Dedifferentiated amniotic fluid mesenchymal stem cell (primary cell): ENCODE measurements around the gene COL18A1.

ENCODE experiments used
- DNase-seq: peaks from one replicate; pipeline ENCODE4 v3.0.0-alpha.2; 2016; ENCODE audit errors: extremely low spot score

COL18A1 gene

GRCh38 chr21:45414396-45415187 is 9.6 kb downstream of the COL18A1 start:
- no peak for DNase-seq

GRCh38 chr21:45415188-45415942 is 10.4 kb downstream of the COL18A1 start:
- no peak for DNase-seq

DNA sequence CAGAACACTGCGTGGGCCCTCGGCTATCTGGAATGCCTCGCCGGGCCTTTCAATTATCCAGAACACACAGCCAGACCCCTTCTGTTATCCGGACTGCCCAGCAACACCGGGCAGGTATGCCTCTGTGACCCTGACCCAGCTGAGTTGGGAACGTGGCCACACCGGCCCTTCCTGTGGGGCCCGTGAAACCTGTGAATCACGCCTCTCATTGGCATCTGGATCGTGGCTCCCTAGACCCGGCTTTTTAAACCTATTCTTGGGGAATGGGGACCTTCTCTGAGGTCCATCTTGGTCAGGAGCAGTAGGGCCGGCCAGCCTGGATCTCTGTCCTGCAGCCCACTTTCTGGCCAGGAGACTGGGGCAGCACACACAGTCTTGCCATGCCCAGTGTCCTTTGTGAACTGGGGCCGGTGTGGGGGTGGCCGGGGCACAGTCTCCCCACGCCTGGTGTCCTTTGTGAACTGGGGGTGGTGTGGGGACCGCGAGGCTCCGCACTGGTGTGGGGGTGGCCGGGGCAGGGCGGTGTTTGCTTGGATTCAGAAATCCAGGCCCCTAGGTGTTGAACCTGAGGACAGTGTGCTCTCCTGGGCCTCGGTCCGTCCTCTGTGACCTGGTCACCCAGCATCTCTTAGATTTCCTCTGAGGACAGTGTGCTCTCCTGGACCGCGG is 11.1 kb downstream of the COL18A1 start:
- DNase-seq: no peak

GRCh38 chr21:45416620-45417019 is 11.7 kb downstream of the COL18A1 start:
- DNase-seq: no peak

GRCh38 chr21:45417256-45417950 is 12.4 kb downstream of the COL18A1 start:
- no peak for DNase-seq

DNA sequence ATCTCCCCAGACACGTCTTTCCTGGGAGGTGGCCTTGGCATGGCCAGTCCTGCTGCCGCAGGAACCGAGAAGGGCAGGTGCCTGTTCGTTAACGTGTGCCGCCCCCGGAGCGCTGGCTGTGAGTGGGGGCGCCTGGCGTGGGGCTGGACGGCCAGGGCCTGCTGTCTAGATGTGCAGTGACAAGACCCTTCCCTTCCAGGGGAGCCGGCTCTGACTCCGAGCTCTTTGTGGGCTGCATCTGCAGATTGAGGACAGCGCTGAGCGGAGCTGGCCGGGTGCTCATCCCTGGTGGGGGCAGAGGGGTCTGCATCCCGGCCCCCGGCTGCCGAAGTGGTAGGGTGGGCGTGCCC is 13.0 kb downstream of the COL18A1 start:
- DNase-seq: no peak

GRCh38 chr21:45418301-45419071 is 13.5 kb downstream of the COL18A1 start:
- DNase-seq: no peak

- DNase-seq: no peak
These were observed 14.2 kb downstream of the COL18A1 start for GRCh38 chr21:45419162-45419561.

- DNase-seq: no peak
These were observed 15.4 kb downstream of the COL18A1 start for GRCh38 chr21:45420061-45421041.

DNA sequence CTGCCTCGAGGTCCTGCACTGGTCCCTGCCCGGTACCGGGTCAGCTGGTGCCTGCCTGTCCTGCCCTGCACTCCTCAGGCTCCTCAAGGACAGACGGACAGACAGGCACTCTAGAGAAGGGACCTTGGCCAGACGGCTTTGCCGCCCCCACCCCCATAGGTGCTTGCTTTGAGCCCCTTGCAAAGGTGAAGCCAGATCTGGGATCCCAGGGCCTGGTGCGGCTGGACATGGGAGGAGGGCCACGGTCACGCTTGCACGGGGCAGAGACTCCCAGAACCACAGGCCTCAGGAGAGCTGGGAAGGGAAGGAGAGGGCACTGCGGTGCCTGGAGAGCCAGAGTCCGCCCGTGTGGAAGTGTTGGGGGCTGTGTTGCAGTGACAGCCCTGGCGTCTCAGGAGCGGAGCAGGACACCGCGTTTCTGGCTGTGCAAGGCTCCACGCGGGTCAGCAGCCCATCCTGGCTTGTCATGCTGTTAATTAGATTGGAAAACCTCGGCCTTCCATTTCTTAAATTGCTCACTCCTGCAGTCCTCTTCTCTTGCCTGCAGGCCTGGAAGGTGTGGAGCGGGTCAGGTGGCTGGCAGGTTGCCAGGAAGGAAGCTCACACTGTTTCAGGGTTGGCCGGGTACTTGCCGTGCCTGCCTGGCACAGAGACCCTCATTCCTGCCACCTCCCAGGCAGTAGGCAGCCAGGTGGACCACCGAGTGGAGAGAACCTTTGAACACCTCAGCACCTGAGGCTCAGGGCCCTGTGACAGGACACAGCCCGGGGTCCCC is 16.3 kb downstream of the COL18A1 start:
- no peak for DNase-seq

DNA sequence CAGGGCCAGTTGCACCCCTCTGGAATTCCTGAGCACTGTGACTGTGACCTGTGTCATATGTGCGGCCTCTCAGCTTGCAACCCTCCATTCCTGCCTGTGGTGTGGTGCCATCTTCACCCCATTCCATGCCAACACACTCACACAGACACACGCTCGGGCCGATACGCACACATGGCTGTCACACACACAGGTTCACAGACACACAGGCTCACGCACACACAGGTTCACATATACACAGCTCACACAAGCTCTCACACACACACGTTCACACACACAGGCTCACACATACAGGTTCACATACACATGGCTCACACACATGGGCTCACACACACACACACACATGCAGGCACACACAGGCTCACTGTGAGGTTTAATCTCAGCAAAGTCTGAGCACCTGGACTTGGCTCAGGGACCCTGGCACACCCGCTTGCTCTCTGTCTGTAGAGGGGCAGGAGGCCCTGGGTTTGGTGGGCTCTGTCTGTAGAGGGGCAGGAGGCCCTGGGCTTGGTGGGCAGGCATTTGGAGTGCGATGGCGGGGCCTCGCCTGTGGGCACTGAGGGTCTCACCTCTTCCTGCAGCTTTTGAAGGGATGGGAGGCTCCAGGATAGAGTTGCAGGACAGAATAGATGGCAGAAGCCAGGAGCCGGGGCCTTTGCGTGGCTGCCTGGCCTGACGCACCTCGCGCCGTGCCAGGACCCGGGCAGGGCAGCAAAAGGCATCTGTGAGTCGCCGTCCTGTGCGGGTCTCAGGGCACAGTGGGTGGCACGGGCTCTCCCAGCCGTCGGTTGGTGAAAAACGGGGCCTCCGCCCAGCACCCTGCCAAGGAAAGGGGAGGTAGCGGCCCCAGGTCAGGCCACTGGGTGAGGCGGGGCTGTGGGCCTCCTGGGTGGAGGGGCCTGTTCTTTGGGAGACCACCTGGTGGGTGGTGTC is 17.1 kb downstream of the COL18A1 start:
- no peak for DNase-seq

GRCh38 chr21:45423201-45423955 is 18.4 kb downstream of the COL18A1 start:
- no peak for DNase-seq

- no peak for DNase-seq
These were observed 19.2 kb downstream of the COL18A1 start for GRCh38 chr21:45423968-45424853.

DNA sequence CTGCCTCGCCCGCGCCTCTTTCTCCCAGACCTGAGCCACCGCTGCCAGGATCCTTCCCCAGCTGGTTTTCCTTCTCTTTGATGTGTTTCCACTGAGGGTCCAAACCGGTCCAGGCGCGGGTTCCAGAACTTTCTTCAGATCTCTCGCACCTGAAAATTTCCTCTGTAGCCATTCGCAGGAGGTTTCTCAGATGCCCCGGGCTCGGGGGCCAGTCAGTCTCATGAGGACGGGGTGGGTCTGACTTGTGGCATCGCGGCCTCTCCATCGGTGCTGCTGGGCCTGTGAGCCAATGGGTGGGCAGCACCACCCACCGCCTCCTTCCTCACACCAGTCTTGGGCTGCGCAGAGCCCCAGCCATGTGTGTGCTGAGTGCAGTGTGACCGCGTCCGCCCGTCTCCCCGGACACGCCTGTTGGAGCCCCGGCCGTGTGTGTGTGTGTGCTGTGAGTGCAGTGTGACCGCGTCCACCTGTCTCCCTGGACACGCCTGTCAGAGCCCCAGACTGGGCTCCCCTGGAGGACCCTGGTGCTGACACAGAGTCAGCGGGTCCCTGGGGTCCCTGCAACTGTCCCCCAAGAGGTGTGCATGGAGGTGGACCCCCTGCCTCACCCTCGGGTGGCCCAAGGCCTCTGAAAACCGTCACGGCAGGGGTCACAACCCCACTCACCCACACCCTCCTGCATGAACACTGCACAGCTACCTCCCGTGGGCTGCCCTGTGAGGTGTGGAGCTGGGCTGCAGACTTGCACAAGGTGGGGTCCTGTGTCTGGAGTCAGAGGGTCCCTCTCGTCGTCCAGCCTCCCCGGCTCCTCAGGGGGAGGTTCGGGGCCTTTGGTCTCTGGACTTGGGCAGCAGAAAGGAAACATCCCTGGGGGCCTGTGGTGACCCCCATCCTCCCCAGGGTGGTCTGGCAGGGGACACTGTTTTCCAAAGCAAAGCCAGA is 20.2 kb downstream of the COL18A1 start:
- DNase-seq: no peak
